ENCODE measurements around the gene SYNGR2.
A peak's percentile ranks its signal among the peaks of the same experiment; 100 is the strongest.

DNA sequence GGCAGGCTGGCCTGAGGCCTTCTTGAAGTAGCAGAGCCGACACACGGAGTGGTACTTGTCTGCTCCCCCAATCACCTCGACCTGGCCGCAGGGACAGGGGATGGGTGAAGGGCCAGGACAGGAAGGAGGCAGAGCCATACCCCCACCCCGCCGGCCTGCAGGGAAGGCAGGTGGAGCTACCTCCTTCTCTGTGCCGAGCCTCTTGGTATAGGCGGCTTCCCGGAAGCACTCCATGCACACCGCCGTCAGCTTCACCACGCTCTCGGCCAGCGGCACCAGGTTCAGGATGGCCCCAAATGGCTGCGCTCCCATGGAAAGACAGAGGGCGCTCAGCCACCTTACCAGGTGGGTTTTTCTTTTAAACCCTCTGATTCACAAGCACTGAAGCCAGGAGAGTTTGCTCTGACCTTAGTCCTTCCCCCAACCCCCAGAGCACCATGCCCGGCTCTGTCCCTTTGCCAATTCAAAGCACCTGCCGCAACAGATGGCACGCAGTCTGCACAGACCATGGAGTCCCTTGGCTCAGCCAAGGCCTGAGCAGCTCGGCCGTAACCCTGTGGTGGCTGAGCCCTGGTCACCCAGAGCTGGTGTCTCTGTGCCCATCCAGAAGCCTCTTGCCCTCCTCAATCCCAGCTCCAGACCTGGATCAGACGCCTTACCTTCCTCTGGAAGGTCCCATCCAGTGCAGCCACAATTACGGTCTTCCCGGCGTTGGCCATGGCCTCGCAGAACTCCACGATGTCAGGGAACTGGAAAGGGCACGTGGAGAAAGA lies 6.7 kb downstream of the SYNGR2 start:
- peak in 1 of 2 experiments; percentile 16; a peak in 2 of 3 replicates for TF ChIP-seq POLR2A (IDR thresholded peaks at IDR 0.05; ENCODE audit: control extremely low read depth in 1 of 2, low read depth in 2 of 2, low read length in 2 of 2)
- TF ChIP-seq, protein P1, sequence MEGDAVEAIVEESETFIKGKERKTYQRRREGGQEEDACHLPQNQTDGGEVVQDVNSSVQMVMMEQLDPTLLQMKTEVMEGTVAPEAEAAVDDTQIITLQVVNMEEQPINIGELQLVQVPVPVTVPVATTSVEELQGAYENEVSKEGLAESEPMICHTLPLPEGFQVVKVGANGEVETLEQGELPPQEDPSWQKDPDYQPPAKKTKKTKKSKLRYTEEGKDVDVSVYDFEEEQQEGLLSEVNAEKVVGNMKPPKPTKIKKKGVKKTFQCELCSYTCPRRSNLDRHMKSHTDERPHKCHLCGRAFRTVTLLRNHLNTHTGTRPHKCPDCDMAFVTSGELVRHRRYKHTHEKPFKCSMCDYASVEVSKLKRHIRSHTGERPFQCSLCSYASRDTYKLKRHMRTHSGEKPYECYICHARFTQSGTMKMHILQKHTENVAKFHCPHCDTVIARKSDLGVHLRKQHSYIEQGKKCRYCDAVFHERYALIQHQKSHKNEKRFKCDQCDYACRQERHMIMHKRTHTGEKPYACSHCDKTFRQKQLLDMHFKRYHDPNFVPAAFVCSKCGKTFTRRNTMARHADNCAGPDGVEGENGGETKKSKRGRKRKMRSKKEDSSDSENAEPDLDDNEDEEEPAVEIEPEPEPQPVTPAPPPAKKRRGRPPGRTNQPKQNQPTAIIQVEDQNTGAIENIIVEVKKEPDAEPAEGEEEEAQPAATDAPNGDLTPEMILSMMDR (IDR thresholded peaks at IDR 0.05; ENCODE audit: control extremely low read depth in 1 of 3, insufficient read depth in 1 of 3, low read depth in 1 of 3, low read length in 3 of 3) = peak; percentile 62 to 72 (median 67)
- TF ChIP-seq YY1 (IDR thresholded peaks at IDR 0.05; ENCODE audit: low read depth, low read length) = no peak
- no peak for TF ChIP-seq KDM5A (IDR thresholded peaks at IDR 0.05; ENCODE audit: low read length)
- TF ChIP-seq SIN3A (conservative IDR thresholded peaks at IDR 0.05 in 1 of 2, IDR thresholded peaks at IDR 0.05 in 1 of 2; ENCODE audit: low read depth in 1 of 2, low read length in 2 of 2) = no peak
- TF ChIP-seq JUND (IDR thresholded peaks at IDR 0.05; ENCODE audit: low read length) = no peak
- no peak; the same call in 1 of the 2 replicates for TF ChIP-seq POLR2AphosphoS5 (IDR thresholded peaks at IDR 0.05; ENCODE audit: low read depth, low read length)
- no peak for TF ChIP-seq EZH2 (IDR thresholded peaks at IDR 0.05; ENCODE audit: low read depth, low read length, severe bottlenecking)
- peak; percentile 43 for TF ChIP-seq RAD21 (IDR thresholded peaks at IDR 0.05 in 1 of 2, conservative IDR thresholded peaks at IDR 0.05 in 1 of 2; ENCODE audit: low read depth in 2 of 2, low read length in 2 of 2)
- TF ChIP-seq CHD2 (IDR thresholded peaks at IDR 0.05; ENCODE audit: low read length) = no peak
- no peak for TF ChIP-seq CREB1 (IDR thresholded peaks at IDR 0.05)
- TF ChIP-seq, protein P2, sequence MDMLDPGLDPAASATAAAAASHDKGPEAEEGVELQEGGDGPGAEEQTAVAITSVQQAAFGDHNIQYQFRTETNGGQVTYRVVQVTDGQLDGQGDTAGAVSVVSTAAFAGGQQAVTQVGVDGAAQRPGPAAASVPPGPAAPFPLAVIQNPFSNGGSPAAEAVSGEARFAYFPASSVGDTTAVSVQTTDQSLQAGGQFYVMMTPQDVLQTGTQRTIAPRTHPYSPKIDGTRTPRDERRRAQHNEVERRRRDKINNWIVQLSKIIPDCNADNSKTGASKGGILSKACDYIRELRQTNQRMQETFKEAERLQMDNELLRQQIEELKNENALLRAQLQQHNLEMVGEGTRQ (IDR thresholded peaks at IDR 0.05; ENCODE audit: low read length) = no peak

Measured in H1 (cell line).